Central memory CD4-positive, alpha-beta T cell (primary cell): Measurements from ENCODE around the gene PAM.
"Not testable (repeated sequence)": the region's sequence is repeated elsewhere in the genome, so short reads cannot be mapped to it uniquely, and the experiment has no call there.

Experiments used
- DNase-seq: peaks from one replicate; pipeline ENCODE4 v3.0.0; 2022

The PAM gene

GRCh38 chr5:102905056-102905455 is 150.0 kb downstream of the PAM start:
- no peak for DNase-seq

GRCh38 chr5:102907099-102907498 is 152.0 kb downstream of the PAM start:
- not testable (repeated sequence) for DNase-seq

GRCh38 chr5:102910240-102911226 is 155.4 kb downstream of the PAM start:
- no peak for DNase-seq

- no peak for DNase-seq
Observed at GRCh38 chr5:102911973-102912372, 156.9 kb downstream of the PAM start.

- DNase-seq: no peak
Observed at GRCh38 chr5:102916109-102916508, 161.0 kb downstream of the PAM start.

- DNase-seq: no peak
Observed at GRCh38 chr5:102918986-102919610, 164.0 kb downstream of the PAM start.

- DNase-seq: no peak
Observed at GRCh38 chr5:102920762-102921161, 165.7 kb downstream of the PAM start.

- no peak for DNase-seq
Observed at GRCh38 chr5:102921341-102922044, 166.4 kb downstream of the PAM start.

GRCh38 chr5:102922111-102922720 is 167.1 kb downstream of the PAM start:
- no peak for DNase-seq

GRCh38 chr5:102922799-102923477 is 167.8 kb downstream of the PAM start:
- no peak for DNase-seq

GRCh38 chr5:102924963-102925362 is 169.9 kb downstream of the PAM start:
- DNase-seq: no peak

GRCh38 chr5:102927007-102927406 is 171.9 kb downstream of the PAM start:
- no peak for DNase-seq

- DNase-seq: no peak
Observed at GRCh38 chr5:102930244-102930643, 175.1 kb downstream of the PAM start.

GRCh38 chr5:102931085-102931725 is 176.1 kb downstream of the PAM start:
- no peak for DNase-seq

- DNase-seq: no peak
Observed at GRCh38 chr5:102932781-102933180, 177.7 kb downstream of the PAM start.

- no peak for DNase-seq
Observed at GRCh38 chr5:102933316-102933715, 178.2 kb downstream of the PAM start.

GRCh38 chr5:102933721-102934459 is 178.8 kb downstream of the PAM start:
- no peak for DNase-seq

GRCh38 chr5:102937894-102938293 is 182.8 kb downstream of the PAM start:
- no peak for DNase-seq

- DNase-seq: no peak
Observed at GRCh38 chr5:102941111-102941510, 186.0 kb downstream of the PAM start.

GRCh38 chr5:102946414-102946813 is 191.3 kb downstream of the PAM start:
- no peak for DNase-seq

GRCh38 chr5:102946971-102947370 is 191.9 kb downstream of the PAM start:
- DNase-seq: no peak
